HG02763 (cell line): ENCODE measurements around the gene ERVFRD-1.

Experiments used
- ATAC-seq: cut with Tn5 transposase; IDR thresholded peaks from one replicate; pipeline ENCODE4 v1.9.1; 2021; ENCODE audit warnings: mild to moderate bottlenecking, moderate library complexity; ENCODE audit not compliant: unreplicated experiment

The ERVFRD-1 gene

DNA sequence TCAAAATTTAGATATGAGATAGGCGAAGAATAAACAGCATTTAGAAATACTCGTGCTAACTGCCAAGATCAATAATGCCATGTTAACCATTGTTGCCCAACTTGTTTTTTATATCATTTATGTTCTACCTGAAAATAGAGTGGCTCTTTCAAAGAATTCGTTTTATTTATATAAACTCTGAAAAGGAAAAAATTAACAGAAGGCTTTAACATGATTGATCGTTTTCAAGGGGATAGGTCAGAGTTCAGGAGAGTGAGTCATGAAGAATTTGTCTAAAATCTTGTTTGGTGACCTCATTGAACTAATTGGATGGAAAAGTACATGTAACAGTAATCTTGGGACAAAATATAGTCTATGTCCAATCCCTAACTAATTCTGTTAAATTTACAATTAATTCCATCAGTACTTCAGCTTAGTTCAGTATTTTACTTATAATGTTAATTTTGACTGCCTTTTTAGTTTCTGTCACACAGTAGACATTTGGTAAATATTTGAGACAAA lies 56.3 kb downstream of the ERVFRD-1 start:
- ATAC-seq, result no peak

DNA sequence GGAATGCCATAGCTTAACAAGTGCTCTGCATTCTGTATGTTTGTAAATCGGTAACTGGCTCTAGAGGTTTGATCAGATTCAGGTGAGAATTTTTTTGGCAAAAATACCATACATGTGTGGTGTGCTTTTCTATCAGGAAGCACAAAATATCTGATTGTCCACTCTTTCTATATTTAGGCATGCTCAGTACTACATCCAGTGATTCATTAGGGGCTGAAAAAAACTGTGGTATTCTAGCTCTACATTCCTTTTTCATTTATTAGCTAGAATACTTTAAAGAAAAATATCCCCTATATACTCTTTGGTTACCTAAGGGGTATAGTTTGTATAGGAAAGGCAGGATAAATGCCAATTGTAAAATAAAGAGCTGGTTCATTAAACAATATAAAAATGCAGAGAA lies 56.8 kb downstream of the ERVFRD-1 start:
- ATAC-seq, result no peak

DNA sequence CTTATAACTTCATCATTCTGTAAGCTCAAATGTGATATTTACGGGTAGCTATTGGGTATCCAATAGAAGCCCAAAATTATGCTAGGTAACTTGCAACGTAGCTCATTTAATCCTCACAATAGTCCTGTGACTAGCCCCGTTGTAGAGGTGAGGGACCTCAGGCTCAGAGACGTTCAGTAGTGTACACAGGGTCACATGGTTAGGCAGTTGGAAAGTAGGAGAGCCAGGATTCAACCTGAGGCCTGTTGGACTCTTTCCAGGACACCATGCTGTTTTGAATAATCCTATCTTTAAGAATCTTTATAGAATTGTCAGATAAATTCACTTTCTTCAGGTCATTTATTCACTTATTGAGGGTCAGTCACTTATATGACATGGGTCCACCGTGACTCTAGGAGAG lies 58.2 kb downstream of the ERVFRD-1 start:
- ATAC-seq, result no peak
